Sigmoid colon (tissue), 4 donors: ENCODE results near the gene SIRT5.

Source experiments
- EP300 ChIP-seq, 4 donors: sonication (generic); formaldehyde crosslinking; IDR thresholded peaks; one replicate each; pipeline ENCODE4 v1.6.1; 2017; ENCODE audit warnings: antibody characterized with exemption in 4 of 4
- POLR2A ChIP-seq, 2 donors: fragments of 450-650 bp; IDR thresholded peaks; one replicate each; pipeline ENCODE4 v1.6.1; 2016; ENCODE audit warnings: antibody characterized with exemption in 2 of 2, mild to moderate bottlenecking in 2 of 2, moderate library complexity in 2 of 2
- POLR2AphosphoS5 ChIP-seq, 4 donors: sonication (generic); formaldehyde crosslinking; IDR thresholded peaks; one replicate each; pipeline ENCODE4 v1.6.1; 2017; ENCODE audit warnings: antibody characterized with exemption in 4 of 4
- TF ChIP-seq, protein P1 (sequence below), 4 experiments: fragments of 450-650 bp in 3 of 4; fragments of 200-600 bp in 1 of 4; IDR thresholded peaks; one replicate each; pipeline ENCODE4 v1.5.1; 2016 to 2019; ENCODE audit warnings: antibody characterized with exemption in 4 of 4, mild to moderate bottlenecking in 3 of 4, moderate library complexity in 2 of 4

DNA sequence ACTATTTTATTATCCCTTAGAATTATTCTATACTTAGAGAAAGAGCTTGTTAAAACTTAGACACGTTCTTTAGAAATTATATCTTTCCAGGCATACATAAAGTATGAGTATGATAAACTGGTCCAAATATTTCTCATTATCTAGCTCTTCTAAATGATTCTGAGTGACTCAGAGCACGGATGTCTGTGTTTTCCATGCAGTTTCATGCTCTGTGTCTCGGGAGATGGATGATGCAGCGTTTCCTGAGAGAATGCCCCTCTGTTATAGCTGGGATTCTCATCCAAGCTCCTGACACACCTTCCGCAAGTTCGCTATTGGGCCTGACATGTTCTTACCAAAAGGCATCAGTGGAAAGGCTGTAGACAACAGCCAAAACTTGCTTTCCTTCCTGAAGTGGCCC, 19.3 kb downstream of the SIRT5 start:
- TF ChIP-seq, protein P1, sequence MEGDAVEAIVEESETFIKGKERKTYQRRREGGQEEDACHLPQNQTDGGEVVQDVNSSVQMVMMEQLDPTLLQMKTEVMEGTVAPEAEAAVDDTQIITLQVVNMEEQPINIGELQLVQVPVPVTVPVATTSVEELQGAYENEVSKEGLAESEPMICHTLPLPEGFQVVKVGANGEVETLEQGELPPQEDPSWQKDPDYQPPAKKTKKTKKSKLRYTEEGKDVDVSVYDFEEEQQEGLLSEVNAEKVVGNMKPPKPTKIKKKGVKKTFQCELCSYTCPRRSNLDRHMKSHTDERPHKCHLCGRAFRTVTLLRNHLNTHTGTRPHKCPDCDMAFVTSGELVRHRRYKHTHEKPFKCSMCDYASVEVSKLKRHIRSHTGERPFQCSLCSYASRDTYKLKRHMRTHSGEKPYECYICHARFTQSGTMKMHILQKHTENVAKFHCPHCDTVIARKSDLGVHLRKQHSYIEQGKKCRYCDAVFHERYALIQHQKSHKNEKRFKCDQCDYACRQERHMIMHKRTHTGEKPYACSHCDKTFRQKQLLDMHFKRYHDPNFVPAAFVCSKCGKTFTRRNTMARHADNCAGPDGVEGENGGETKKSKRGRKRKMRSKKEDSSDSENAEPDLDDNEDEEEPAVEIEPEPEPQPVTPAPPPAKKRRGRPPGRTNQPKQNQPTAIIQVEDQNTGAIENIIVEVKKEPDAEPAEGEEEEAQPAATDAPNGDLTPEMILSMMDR (IDR thresholded peaks at IDR 0.05): no peak
- TF ChIP-seq POLR2AphosphoS5 (IDR thresholded peaks at IDR 0.05) (no peak), POLR2A (IDR thresholded peaks at IDR 0.05) (no peak), EP300 (IDR thresholded peaks at IDR 0.05) (no peak)
